Endodermal cell (in vitro differentiated cells): Measurements from ENCODE around the gene CLDN34. TPM values are rescaled to one million over a fixed set of nuclear protein-coding genes. Genes with fewer than 3 reads are reported as not detected.
A peak's percentile ranks its signal among the peaks of the same experiment; 100 is the strongest.

Source experiments
- DNase-seq: peaks from one replicate; pipeline ENCODE4 v3.0.0-alpha.2; 2017
- H3K27ac ChIP-seq: 2 replicates; pipeline ENCODE4 v1.5.1; 2013; ENCODE audit warnings: mild to moderate bottlenecking, low read depth, low read length, moderate library complexity
- H3K27me3 ChIP-seq: 2 replicates; pipeline ENCODE4 v1.6.1; 2013; ENCODE audit warnings: mild to moderate bottlenecking, low read length, moderate library complexity; ENCODE audit not compliant: insufficient read depth, control insufficient read depth, poor library complexity, severe bottlenecking
- H3K36me3 ChIP-seq: 2 replicates; pipeline ENCODE4 v1.7.0; 2013; ENCODE audit warnings: mild to moderate bottlenecking, low read length, moderate library complexity; ENCODE audit not compliant: control insufficient read depth, insufficient read depth
- H3K4me1 ChIP-seq: one replicate; pipeline ENCODE4 v1.7.0; 2013; ENCODE audit warnings: low read length; ENCODE audit not compliant: control insufficient read depth, insufficient read depth
- H3K4me3 ChIP-seq: 2 replicates; pipeline ENCODE4 v1.5.1; 2013; ENCODE audit warnings: mild to moderate bottlenecking, low read length, moderate library complexity
- H3K9ac ChIP-seq: 2 replicates; pipeline ENCODE4 v1.6.1; 2013; ENCODE audit warnings: mild to moderate bottlenecking, low read length, moderate library complexity; ENCODE audit not compliant: poor library complexity, severe bottlenecking; ENCODE audit errors: extremely low read depth
- H3K9me3 ChIP-seq: 2 replicates; pipeline ENCODE4 v1.6.1; 2013; ENCODE audit warnings: mild to moderate bottlenecking, low read length, moderate library complexity; ENCODE audit not compliant: control insufficient read depth
- H3K27ac Mint-ChIP-seq: 2 replicates; pipeline ENCODE4 v1.8.0; 2020; ENCODE audit warnings: mixed read lengths
- H3K27me3 Mint-ChIP-seq: 2 replicates; pipeline ENCODE4 v1.8.0; 2021; ENCODE audit warnings: mild to moderate bottlenecking, mixed read lengths; ENCODE audit not compliant: insufficient read depth
- H3K36me3 Mint-ChIP-seq: 2 replicates; pipeline ENCODE4 v1.8.0; 2020; ENCODE audit warnings: low read depth, mixed read lengths
- H3K4me1 Mint-ChIP-seq: 2 replicates; pipeline ENCODE4 v1.8.0; 2020; ENCODE audit warnings: mixed read lengths
- H3K4me3 Mint-ChIP-seq: 2 replicates; pipeline ENCODE4 v1.8.0; 2020; ENCODE audit warnings: mild to moderate bottlenecking, moderate library complexity, mixed read lengths
- H3K9me3 Mint-ChIP-seq: 2 replicates; pipeline ENCODE4 v1.8.0; 2020; ENCODE audit warnings: mild to moderate bottlenecking, mixed read lengths
- WGBS, 2 experiments: methylation state at CpG; one replicate each; pipeline versions ENCODE4 v1.1.5 to v1.1.7; 2013; ENCODE audit warnings: missing lambda C conversion rate in 2 of 2, mixed read lengths in 1 of 2; ENCODE audit not compliant: insufficient coverage in 1 of 2, insufficient read length in 1 of 2; 5-methylcytosine and 5-hydroxymethylcytosine counted together
- total RNA-seq, 2 donors: library from RNA; stranded (reverse); fragmentation: NEBNext Ultra II Directional in 1 of 2; extraction: Animal tissue kit (Norgen Biotek cat#: 25700) in 1 of 2; gene quantifications; 2 replicates in 1 of 2; 3 replicates in 1 of 2; pipeline ENCODE4 v1.2.1, GENCODE V29; 2021
- TF ChIP-seq, protein P1 (sequence below): fragments of 200-600 bp; sonication (generic); conservative IDR thresholded peaks from 2 replicates; pipeline ENCODE4 v1.5.0; 2021; ENCODE audit warnings: antibody characterized with exemption, mild to moderate bottlenecking

The CLDN34 gene
- total RNA-seq, 2 donors from 2014 or later: 0.35 TPM; not detected in 1

DNA sequence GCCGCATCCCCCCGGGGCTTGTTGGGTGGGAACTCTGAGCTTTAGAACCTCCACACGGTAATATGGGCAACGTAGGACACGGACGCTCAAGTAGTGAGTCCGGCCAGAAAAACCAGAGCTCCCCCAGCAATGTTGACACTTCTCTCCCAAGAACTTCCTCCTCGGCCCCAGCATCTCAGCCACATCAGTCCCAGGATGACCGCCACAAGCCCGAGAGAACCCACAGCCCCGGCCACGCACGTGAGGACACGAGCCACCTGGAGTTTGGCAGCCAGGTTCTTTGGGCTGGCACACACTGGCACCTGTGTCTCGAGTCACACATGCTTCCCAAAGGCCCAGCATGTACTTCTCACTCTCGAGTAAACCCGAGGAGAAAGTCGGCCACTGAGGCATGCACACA lies 16.3 kb downstream of the CLDN34 start:
- Histone ChIP-seq H3K4me1 (no peaks in the 10 kb centered on the region), H3K36me3 (no peaks in the 10 kb centered on the region), H3K27me3 (no peaks in the 10 kb centered on the region), H3K9me3 (no peaks in the 10 kb centered on the region), H3K9ac (no peak overlapping the region), H3K27ac (no peak overlapping the region), H3K4me3 (no peak overlapping the region)
- Mint-ChIP-seq H3K36me3 (no peaks in the 10 kb centered on the region), H3K4me1 (peaks cover 7% of the 10 kb centered on the region), H3K27me3 (no peaks in the 10 kb centered on the region), H3K9me3 (peaks cover 81% of the 10 kb centered on the region), H3K27ac (no peak overlapping the region), H3K4me3 (no peak overlapping the region)
- no peak for DNase-seq
- 96 to 98% methylated on average over 5 to 18 of the region's 18 CpGs for WGBS, 2 experiments
- TF ChIP-seq, protein P1, sequence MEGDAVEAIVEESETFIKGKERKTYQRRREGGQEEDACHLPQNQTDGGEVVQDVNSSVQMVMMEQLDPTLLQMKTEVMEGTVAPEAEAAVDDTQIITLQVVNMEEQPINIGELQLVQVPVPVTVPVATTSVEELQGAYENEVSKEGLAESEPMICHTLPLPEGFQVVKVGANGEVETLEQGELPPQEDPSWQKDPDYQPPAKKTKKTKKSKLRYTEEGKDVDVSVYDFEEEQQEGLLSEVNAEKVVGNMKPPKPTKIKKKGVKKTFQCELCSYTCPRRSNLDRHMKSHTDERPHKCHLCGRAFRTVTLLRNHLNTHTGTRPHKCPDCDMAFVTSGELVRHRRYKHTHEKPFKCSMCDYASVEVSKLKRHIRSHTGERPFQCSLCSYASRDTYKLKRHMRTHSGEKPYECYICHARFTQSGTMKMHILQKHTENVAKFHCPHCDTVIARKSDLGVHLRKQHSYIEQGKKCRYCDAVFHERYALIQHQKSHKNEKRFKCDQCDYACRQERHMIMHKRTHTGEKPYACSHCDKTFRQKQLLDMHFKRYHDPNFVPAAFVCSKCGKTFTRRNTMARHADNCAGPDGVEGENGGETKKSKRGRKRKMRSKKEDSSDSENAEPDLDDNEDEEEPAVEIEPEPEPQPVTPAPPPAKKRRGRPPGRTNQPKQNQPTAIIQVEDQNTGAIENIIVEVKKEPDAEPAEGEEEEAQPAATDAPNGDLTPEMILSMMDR: no peak

DNA sequence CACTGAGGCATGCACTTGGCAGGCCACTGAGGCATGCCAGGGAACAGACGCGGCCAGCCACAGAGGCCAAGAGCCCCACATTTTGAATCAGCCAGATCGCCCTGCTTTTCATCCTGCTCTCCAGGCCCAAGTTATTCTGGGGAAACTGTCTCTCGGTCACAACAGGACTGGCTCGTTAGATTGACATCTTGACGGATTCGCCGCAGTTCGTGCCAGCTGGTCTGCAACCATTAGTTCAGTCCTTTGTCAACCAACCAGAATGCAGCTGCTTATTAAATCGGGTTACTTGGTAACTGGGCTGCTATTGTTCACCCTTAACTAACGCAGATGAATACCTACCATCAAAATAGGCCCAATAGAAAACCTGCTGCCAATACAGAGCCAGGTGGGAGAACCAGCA lies 16.7 kb downstream of the CLDN34 start:
- Histone ChIP-seq H3K9ac (no peak overlapping the region), H3K4me3 (no peak overlapping the region), H3K27me3 (no peaks in the 10 kb centered on the region), H3K36me3 (no peaks in the 10 kb centered on the region), H3K4me1 (no peaks in the 10 kb centered on the region), H3K9me3 (no peaks in the 10 kb centered on the region), H3K27ac (no peak overlapping the region)
- 92 to 100% methylated on average over 4 to 11 of the region's 11 CpGs for WGBS, 2 experiments
- TF ChIP-seq, protein P1: no peak
- Mint-ChIP-seq H3K27me3 (no peaks in the 10 kb centered on the region), H3K9me3 (peaks cover 77% of the 10 kb centered on the region), H3K4me1 (peaks cover 7% of the 10 kb centered on the region), H3K4me3 (no peak overlapping the region), H3K36me3 (no peaks in the 10 kb centered on the region), H3K27ac (no peak overlapping the region)
- DNase-seq: no peak

DNA sequence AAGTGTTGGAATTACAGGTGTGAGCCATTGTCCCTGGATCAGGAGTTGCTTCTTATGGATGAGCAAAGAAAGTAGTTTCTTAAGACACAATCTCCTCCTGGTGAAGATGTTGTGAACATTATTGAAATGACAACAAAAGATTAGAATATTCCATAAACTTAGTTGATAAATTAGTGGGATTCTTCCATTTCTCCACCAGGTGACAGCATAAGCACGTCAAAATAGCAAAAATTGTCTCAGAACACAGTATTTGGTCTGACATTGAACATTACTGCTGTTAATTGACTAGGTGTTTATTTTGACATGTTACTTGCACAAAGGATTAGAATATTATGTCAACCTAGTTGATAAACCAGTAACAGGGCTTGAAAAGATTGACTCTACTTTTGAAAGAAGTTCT lies 21.6 kb downstream of the CLDN34 start:
- no peaks in the 10 kb centered on the region for H3K27me3 ChIP-seq
- Mint-ChIP-seq H3K36me3 (no peaks in the 10 kb centered on the region), H3K27ac (no peak overlapping the region), H3K4me3 (no peak overlapping the region), H3K4me1 (no peaks in the 10 kb centered on the region), H3K27me3 (no peaks in the 10 kb centered on the region), H3K9me3 (peaks cover 62% of the 10 kb centered on the region)
- TF ChIP-seq, protein P1: peak; percentile 57
- no peak for DNase-seq
- no peak overlapping the region for H3K4me3 ChIP-seq
- no peaks in the 10 kb centered on the region for H3K9me3 ChIP-seq
- H3K36me3 ChIP-seq: no peaks in the 10 kb centered on the region
- no peak overlapping the region for H3K27ac ChIP-seq
- H3K4me1 ChIP-seq: no peaks in the 10 kb centered on the region
- 88% methylated on average over 1 of the region's 1 CpG; no CpG with 5 or more reads in 1 of the 2 experiments for WGBS, 2 experiments
- no peak overlapping the region for H3K9ac ChIP-seq
